DMS53 treated with DMSO at 0.1 percent for 48 hours (cell line): ENCODE measurements around the gene THADA.

Source experiments
- DNase-seq: peaks from one replicate; lab custom pipeline; 2025; ENCODE audit not compliant: unreplicated experiment; lab: John Stamatoyannopoulos, UW

Gene THADA

GRCh38 chr2:43226955-43227829 lies 368.6 kb downstream of the THADA start:
- DNase-seq: peak; percentile 55

- DNase-seq: peak; percentile 81
These were observed 369.3 kb downstream of the THADA start, which contains the start of gene ZFP36L2 for GRCh38 chr2:43226558-43226954. TSS of gene ZFP36L2 (minus strand) at chr2:43226606. CDS start at chr2:43226315, 291 bp downstream.

- peak; percentile 9 for DNase-seq
These were observed 369.9 kb downstream of the THADA start for GRCh38 chr2:43225788-43226557.

GRCh38 chr2:43225093-43225787 lies 370.6 kb downstream of the THADA start:
- DNase-seq: no peak

- DNase-seq: no peak
These were observed 371.2 kb downstream of the THADA start for GRCh38 chr2:43224571-43225092.

GRCh38 chr2:43224131-43224570 lies 371.7 kb downstream of the THADA start:
- DNase-seq: no peak

GRCh38 chr2:43223521-43224001 lies 372.3 kb downstream of the THADA start:
- no peak for DNase-seq

GRCh38 chr2:43222475-43223309 lies 373.1 kb downstream of the THADA start:
- no peak for DNase-seq

GRCh38 chr2:43221763-43222474 lies 373.9 kb downstream of the THADA start:
- peak; percentile 37 for DNase-seq

- no peak for DNase-seq
These were observed 374.6 kb downstream of the THADA start for GRCh38 chr2:43221124-43221762.

- DNase-seq: no peak
These were observed 375.1 kb downstream of the THADA start for GRCh38 chr2:43220760-43221123.

- no peak for DNase-seq
These were observed 375.5 kb downstream of the THADA start for GRCh38 chr2:43220229-43220751.

GRCh38 chr2:43219383-43220228 lies 376.2 kb downstream of the THADA start:
- peak; percentile 64 for DNase-seq

- peak; percentile 22 for DNase-seq
These were observed 377.0 kb downstream of the THADA start for GRCh38 chr2:43218702-43219382.

- DNase-seq: no peak
These were observed 377.6 kb downstream of the THADA start for GRCh38 chr2:43218155-43218701.

GRCh38 chr2:43217228-43218154 lies 378.3 kb downstream of the THADA start:
- DNase-seq: no peak
